ENCODE data around the gene IGLL5. TPM values are rescaled to one million over a fixed set of nuclear protein-coding genes. Genes with fewer than 3 reads are reported as not detected.

IGLL5 gene
- total RNA-seq: 1 to 10 TPM in 2 of 4 donors, under 1 TPM in 1, not detected in 1; 0.90 to 7.4 (median 2.7) TPM

DNA sequence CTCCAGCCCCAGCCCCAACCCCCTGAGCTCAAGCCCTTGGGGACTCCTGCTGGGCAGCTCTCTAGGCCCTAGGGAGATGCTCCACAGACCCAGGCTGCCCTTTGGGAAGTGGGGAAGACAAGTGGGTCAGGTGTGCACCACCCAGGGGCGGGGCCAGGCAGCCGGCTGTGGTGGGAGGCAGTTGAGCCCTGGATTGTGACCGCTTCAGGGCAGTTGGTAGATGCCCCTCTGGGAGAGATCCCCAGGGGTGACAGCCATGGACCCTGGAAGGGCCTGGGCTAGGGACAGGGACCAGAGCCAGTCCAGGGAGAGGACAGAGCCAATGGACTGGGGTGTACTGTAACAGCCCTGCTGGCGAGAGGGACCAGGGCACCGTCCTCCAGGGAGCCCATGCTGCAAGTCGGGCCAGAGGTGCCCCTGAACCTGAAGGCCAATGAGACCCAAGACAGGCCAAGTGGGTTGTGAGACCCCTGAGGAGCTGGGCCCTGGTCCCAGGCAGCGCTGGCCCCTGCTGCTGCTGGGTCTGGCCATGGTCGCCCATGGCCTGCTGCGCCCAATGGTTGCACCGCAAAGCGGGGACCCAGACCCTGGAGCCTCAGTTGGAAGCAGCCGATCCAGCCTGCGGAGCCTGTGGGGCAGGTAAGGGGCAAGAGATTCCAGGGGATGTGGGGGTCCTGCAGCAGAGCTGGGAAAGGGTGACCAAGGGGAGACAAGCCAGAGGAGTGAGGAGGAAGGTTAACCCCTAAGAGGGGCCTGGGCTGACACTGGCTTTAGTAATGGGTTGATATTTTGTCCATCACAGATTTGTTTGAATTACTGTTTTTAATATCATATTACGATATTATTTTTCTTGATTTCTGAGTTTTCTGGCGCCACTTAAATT is at the start of gene IGLL5:
TSS of gene IGLL5 (plus strand) at position 196 of the 883 bp plus-strand sequence. CDS start at position 434, 238 bp downstream.
- intact Hi-C loops (cut with DNase I; ENCODE audit: low total_unique reads): no loop called here
- TF ChIP-seq, protein P1, sequence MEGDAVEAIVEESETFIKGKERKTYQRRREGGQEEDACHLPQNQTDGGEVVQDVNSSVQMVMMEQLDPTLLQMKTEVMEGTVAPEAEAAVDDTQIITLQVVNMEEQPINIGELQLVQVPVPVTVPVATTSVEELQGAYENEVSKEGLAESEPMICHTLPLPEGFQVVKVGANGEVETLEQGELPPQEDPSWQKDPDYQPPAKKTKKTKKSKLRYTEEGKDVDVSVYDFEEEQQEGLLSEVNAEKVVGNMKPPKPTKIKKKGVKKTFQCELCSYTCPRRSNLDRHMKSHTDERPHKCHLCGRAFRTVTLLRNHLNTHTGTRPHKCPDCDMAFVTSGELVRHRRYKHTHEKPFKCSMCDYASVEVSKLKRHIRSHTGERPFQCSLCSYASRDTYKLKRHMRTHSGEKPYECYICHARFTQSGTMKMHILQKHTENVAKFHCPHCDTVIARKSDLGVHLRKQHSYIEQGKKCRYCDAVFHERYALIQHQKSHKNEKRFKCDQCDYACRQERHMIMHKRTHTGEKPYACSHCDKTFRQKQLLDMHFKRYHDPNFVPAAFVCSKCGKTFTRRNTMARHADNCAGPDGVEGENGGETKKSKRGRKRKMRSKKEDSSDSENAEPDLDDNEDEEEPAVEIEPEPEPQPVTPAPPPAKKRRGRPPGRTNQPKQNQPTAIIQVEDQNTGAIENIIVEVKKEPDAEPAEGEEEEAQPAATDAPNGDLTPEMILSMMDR (IDR thresholded peaks at IDR 0.05): no peak
- TF ChIP-seq POLR2A (IDR thresholded peaks at IDR 0.05): no peak
- no peaks in the 10 kb centered on the region for H3K9me3 ChIP-seq
- no peak for DNase-seq
- H3K4me1 ChIP-seq: no peaks in the 10 kb centered on the region
- no peak within 1 kb of the TSS for H3K27ac ChIP-seq
- no peaks in the 10 kb centered on the region for H3K36me3 ChIP-seq
- no peaks in the 10 kb centered on the region for H3K27me3 ChIP-seq
- no peak within 1 kb of the TSS for H3K4me3 ChIP-seq

DNA sequence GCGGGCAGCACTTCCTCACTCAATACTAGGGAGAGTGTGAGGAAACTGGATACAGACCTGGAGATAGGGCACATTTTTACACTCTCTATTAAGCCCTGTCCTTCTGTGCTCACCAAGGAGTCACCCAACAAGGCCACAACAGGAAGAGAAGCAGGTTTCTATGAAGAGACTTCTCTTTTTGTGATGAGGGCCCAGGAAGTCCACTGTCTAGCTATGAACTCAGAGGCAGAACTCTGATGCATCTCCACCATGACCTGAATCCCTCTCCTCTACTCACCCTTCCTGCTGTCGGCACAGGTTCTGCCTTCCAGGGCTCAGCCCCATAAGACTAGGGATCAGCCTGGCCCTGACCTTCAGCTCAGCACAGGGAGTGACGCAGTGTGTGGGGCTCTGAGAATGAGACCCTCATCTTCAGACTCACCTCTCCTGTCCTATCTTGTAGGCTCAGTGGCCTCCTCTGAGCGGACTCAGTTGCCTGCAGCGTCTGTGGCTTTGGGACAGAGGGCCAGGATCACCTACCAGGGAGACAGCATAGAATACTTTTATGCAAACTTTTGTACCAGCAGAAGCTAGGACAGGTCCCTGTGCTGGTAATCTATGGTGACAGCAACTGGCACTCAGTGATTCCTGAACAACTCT is 49.3 kb upstream of the IGLL5 start:
- no peaks in the 10 kb centered on the region for H3K36me3 ChIP-seq
- H3K4me1 ChIP-seq: no peaks in the 10 kb centered on the region
- H3K27me3 ChIP-seq: peaks cover 0 to 2% of the 10 kb centered on the region in 2 donors
- TF ChIP-seq, protein P1 (IDR thresholded peaks at IDR 0.05): no peak
- no peak for TF ChIP-seq POLR2A (IDR thresholded peaks at IDR 0.05)
- no peak for DNase-seq
- H3K9me3 ChIP-seq: no peaks in the 10 kb centered on the region
- no peak overlapping the region for H3K27ac ChIP-seq
- H3K4me3 ChIP-seq: no peak overlapping the region
- intact Hi-C loops (cut with DNase I; ENCODE audit: low total_unique reads): no loop called here

DNA sequence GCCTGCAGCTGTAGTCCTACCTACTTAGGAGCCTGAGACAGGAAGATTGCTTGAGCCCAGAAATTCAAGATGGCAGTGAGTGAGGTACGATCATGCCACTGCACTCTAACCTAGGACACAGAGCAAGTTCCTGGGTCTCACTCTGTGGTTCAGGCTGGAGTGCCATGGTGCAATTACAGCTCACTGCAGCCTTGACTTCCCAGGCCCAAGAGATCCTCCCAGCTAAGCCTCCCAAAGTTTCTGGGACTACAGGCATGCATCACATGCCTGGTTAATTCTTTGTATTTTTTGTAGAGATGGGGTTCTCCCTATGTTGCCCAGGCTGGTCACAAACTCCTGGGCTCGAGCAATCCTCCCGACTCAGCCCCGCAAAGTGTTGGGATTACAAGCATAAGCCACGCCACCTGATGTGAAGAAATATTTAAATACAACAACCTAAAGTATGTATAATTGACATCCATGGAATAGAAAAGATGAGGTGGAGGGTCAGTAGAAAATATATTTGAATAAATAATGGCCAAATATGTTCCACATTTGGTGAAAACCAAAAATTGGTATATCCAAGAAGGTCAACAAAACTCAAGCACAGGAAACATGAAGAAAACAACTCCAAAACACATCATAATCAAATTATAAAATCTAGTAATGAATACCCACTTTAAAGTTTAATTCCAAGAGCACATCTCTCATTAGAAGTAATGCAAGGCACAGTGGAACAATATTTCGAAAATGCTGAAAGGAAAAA is 47.9 kb upstream of the IGLL5 start:
- Histone ChIP-seq H3K27ac (no peak overlapping the region), H3K4me1 (no peaks in the 10 kb centered on the region), H3K27me3 (peaks cover 0 to 3% of the 10 kb centered on the region in 2 donors), H3K9me3 (no peaks in the 10 kb centered on the region), H3K4me3 (no peak overlapping the region), H3K36me3 (no peaks in the 10 kb centered on the region)
- TF ChIP-seq, protein P1 (IDR thresholded peaks at IDR 0.05): no peak
- TF ChIP-seq POLR2A (IDR thresholded peaks at IDR 0.05): no peak
- no peak for DNase-seq
- intact Hi-C loops (cut with DNase I; ENCODE audit: low total_unique reads): no loop called here

DNA sequence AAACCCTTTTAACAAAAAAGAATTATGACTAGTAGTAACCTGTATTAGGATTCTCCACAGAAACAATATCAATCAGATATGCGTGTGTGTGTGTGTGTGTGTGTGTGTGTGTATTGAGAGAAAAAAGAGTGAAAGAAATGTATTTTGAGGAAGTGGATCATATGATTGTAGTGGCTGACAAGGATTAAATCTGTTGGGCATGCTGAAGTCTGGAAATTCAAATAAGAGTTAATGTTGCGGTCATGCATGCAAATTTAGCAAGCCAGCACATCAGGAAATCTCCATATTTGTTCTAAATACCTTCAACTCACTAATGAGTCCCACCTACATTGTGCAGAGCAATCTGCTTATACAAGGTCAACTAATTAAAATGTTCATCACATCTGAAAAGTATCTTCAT is 46.8 kb upstream of the IGLL5 start:
- H3K36me3 ChIP-seq: no peaks in the 10 kb centered on the region
- H3K27ac ChIP-seq: no peak overlapping the region
- TF ChIP-seq, protein P1 (IDR thresholded peaks at IDR 0.05): no peak
- no peak for TF ChIP-seq POLR2A (IDR thresholded peaks at IDR 0.05)
- peaks cover 0 to 3% of the 10 kb centered on the region in 2 donors for H3K27me3 ChIP-seq
- no peaks in the 10 kb centered on the region for H3K4me1 ChIP-seq
- DNase-seq: no peak
- intact Hi-C loops (cut with DNase I; ENCODE audit: low total_unique reads): no loop called here
- no peaks in the 10 kb centered on the region for H3K9me3 ChIP-seq
- no peak overlapping the region for H3K4me3 ChIP-seq

Data from uterus (tissue), 4 donors.